HG03025 (cell line): ENCODE data around the gene AAK1.
"Not testable (repeated sequence)": the region's sequence is repeated elsewhere in the genome, so short reads cannot be mapped to it uniquely, and the experiment has no call there.

Experiments used
- ATAC-seq: cut with Tn5 transposase; IDR thresholded peaks from one replicate; pipeline ENCODE4 v1.9.1; 2021; ENCODE audit warnings: mild to moderate bottlenecking, moderate library complexity; ENCODE audit not compliant: unreplicated experiment, low FRiP score

Gene AAK1

GRCh38 chr2:69660637-69661036 lies 17.1 kb upstream of the AAK1 start:
- ATAC-seq: no peak

DNA sequence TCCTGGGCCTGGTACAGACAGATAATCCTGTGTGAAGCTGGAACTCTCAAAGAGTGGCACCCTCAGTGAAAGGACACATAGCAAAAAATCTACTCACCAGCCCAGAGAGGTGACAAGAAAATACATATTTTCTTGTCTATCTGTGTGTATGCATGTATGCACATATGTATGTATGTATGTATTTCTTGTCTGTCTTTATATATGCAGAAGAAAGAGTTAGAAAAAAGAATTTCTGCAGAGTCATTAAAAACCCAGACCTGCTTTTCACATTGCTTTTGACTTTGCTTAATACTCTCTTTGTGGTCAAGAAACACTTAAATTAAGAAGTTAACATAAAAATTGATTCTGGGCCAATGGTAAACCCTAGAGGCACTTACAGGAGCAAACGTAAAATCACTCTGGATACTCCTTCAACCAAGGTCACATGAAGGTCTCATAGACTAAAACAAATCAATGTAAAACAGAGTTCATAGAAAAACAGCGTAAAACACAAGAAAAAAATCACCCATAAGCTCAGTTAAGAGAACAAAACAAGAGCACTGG lies 16.5 kb upstream of the AAK1 start:
- ATAC-seq: no peak

GRCh38 chr2:69659349-69659748 lies 15.8 kb upstream of the AAK1 start:
- ATAC-seq: no peak

DNA sequence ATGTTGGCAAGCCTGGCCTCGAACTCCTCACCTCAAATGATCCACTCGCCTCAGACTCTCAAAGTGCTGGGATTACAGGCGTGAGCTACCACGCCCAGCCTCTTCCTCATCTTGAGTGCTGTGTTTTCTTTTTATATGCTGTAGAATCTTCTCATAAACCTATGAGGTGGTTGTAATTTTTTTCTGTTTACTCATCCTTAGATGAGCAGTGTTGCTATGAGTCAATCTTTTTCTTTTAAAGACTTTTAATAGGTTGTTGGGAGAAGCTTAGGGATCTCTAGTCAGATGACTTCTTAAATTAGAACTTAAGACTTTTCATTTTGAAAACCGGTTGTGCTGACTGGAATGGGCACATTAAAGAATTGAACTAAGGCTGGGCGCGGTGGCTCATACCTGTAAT lies 8.7 kb upstream of the AAK1 start:
- ATAC-seq: no peak

DNA sequence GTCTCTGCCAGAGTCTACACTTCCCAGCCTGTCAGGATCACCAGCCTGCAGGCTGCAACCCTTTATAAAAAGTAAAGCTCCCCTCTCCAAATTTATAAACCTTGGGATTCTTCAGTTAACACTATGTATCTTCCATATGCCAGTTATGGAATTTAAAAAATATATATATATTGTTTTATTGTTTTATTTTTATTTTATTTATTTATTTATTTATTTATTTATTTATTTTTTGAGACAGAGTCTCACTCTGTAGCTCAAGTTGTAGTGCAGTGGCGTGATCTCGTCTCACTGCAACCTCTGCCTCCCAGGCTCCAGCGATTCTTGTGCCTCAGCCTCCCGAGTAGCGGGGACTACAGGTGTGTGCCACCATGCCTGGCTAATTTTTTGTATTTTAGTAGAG lies 3.7 kb upstream of the AAK1 start:
- ATAC-seq: not testable (repeated sequence)

GRCh38 chr2:69646714-69647113 lies 3.2 kb upstream of the AAK1 start:
- ATAC-seq: no peak

GRCh38 chr2:69645921-69646320 lies 2.4 kb upstream of the AAK1 start:
- no peak for ATAC-seq

DNA sequence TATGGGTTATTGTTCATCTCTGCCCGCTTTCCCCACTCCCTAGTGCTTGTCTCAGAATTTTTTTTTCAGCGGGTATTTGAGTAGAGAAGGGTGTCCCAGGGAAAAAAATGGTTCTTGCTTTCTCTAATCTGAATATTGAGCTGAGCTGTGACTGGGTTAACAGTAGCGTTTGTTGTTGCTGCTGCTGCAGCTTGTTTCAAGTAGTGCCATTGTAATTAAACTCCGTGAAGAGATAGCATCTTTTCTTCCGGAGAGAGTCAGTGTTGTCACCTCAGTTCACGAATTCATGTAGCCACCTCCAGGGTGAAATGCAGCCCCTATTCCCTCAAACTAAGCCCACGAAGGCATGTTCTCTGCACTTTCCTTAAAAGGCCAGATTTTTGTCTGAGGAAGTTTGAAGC lies 1.5 kb upstream of the AAK1 start:
- ATAC-seq: no peak

DNA sequence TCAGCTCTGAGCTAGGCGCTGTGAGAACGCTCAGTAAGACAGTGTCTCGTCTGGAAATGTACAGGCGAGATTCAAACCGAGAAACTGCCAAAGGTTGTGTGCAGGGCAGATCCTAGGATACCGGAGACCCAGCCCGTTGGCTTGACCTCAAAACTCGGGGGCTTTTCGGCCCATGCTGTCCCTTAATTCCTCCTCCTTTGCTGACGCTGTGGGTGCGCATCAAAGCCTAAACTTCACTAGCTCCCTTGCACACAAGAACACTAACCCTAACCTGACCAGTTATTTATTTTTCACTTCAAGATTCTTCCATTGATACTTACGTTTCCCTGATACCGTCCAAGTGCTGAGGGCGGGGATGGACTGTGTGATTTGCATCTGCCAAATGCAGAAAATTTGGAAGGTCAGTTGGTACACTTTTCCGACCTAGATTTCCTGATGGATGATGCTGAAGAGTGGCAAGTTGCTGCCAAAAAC lies 1.0 kb upstream of the AAK1 start:
- ATAC-seq: no peak

DNA sequence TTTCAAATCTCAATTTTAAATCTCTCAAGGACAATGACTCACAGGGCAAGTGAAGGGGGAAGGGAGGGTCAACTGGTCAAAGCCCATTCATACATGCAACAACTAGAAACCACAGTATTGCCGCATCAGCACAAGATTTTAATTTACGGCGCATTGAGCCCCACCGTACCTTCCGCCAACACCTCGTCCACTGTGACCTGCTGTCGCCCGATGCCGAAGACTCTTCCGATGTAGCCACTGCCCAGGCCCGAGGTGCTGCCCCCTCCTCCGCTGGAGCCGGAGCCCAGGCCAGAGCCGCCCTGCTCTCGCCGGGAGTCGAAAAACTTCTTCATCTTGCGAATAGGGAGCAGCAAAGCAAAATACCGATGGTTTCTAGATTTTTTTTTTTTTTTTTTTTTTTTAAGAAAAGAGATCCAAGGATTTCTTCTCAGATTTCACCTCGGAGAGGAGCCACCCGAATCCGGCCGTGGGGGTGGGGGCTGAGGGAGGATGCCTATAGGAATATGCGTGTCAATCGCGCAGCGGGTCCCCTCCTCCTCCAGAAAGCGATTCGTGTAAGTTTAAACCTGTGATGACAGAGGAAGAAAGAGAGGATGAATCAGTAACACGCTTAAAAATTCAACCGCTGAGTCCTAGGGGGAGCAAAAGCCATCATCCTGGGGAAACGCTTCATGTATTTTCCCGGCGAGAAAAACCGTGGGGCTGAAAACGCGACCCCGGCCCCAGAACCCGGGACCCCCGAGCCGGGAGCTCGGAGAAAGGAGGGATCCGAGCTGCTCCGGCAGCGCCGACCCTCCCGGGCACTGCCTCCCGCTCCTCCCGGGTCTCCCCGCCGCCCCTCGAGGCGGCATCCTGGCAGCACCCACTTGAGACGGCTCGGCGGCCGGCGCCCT lies 584 bp downstream of the AAK1 start:
- no peak for ATAC-seq

- no peak for ATAC-seq
These were observed 1.4 kb downstream of the AAK1 start for GRCh38 chr2:69641887-69642708.

DNA sequence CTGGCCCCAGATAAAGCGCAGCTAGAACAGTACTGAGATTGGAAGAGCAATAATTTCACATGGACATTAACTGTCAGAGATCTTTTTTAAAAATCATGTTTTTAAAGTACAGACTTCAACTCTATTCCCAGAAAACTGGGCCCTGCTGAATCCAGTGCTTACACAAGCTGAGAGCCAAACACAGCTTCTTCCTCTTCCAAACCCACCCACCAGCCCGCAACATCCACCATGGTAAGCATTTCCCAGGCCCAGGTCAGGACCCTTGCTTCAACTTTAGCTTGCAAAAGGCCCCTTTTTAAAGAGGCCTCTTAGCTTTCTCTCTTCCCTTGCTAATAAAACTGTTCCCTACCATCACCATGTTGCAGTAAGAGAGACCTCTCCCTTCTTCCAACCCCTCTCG lies 2.1 kb downstream of the AAK1 start:
- ATAC-seq: no peak

- ATAC-seq: no peak
These were observed 4.3 kb downstream of the AAK1 start for GRCh38 chr2:69639266-69639665.

DNA sequence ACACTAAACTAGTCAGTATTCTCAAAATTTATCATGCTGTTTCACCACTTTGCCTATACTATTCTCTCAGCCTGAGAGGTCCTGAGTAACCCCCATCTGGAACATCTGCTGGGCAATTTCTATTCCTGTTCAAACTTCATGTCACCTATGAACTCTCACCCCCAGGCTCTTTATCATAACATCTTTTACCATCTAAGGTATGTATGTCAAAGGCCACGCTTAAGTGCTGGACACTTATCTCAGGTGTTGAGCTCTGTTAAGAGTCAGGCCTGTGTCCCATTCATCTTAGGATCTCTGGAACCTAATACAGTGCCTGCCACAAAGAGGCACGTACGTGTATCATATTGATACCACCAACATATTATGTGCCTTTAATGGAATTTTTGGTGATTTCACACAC lies 4.9 kb downstream of the AAK1 start:
- ATAC-seq: no peak

DNA sequence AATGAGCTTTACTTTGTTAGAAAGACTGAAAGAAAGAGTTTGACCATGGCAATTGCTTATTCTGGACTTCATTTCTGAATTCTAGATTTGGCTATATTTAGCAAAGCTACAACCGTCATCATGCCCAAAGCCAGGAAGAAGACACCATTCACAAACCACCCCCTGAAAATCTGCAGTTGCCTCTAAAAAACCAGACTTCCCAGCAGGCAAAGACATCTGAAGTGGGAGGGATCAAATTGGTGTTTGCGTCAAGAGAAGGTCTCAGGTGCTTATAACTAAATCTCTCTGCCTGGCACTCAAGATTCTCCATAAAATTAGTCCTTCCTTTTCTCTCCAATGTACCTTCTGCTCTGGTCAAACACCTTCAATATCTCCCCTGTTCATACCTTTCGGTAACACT lies 5.6 kb downstream of the AAK1 start:
- ATAC-seq: no peak

DNA sequence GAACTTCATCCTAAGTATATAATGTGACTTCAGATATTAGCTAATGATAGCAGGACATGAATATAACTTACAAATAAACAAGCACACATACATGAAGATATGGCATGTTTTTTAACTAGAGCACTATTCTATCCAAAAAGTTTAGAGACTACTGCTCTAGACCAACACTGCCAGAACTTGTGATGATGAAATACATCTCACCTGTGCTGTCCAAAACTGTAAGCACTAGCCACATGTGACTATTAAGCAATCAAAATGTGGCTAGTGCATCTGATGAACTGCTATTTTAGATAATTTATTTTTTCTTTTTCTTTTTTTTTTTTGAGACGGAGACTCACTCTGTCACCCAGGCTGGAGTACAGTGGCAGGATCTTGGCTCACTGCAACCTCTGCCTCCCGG lies 7.1 kb downstream of the AAK1 start:
- no peak for ATAC-seq

DNA sequence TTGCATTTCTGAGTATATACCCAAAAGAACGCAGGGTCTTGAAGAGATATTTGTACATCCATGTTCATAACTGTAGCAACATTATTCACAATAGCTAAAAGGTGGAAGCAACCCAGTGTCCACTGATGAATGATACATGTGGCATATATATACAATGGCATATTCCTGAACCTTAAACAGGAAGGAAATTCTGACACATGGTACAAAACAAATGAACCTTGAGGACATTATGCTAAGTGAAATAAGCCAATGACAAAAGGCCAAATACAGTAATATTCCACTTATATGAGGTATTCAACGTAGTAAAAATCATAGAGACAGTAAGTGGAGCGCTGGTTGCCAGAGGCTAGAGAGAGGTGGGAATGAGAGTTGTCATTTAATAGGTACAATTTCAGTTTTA lies 8.1 kb downstream of the AAK1 start:
- no peak for ATAC-seq

- ATAC-seq: no peak
These were observed 9.2 kb downstream of the AAK1 start for GRCh38 chr2:69634196-69634821.

GRCh38 chr2:69631402-69631801 lies 12.1 kb downstream of the AAK1 start:
- ATAC-seq: no peak

DNA sequence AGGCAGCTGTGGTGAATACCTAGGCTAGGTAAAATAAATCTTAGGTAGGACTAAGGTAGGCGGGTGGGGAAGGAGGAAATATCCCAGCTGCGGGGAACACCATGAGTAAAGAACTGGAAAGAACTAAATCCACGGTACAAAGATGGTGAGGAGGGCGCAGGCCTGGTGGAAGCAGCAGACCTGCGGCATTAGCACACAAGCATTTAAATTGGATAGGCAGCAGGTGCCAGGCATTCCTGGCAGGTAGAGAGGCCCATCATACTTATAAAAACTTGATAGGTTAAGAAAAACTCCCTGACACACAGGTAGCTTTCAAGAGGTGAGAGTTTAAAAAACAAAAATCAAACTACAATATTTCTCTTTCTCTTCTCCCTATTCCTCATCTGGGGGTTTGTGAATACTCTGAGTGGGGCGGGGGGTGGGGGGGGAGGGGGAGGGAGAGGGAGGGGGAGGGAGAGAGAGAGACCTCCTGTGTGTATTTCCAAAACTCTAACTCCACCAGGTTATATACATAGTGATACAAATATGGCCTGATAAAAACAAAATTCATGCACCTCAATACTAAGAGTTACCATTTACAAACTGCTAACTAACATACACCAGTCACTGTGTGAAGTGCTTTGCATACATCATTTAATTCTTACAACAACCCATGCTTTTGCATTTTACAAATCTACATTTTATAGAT lies 13.5 kb downstream of the AAK1 start:
- no peak for ATAC-seq
